Transverse colon (tissue), 4 donors: ENCODE results near the gene TGM6. TPM values are rescaled to one million over a fixed set of nuclear protein-coding genes. Genes with fewer than 3 reads are reported as not detected.

Experiments used
- DNase-seq: peaks from one replicate; pipeline ENCODE4 v3.0.0-alpha.2; 2019
- H3K27ac ChIP-seq, 4 donors: fragments of 200-600 bp; sonication (generic); 2 replicates each; pipeline ENCODE4 v1.5.1; 2016 to 2018; ENCODE audit warnings: inconsistent platforms in 4 of 4
- H3K27me3 ChIP-seq: fragments of 200-600 bp; sonication (generic); 2 replicates; pipeline ENCODE4 v1.5.1; 2017; ENCODE audit warnings: inconsistent platforms
- H3K36me3 ChIP-seq, 4 donors: fragments of 200-600 bp; sonication (generic); 2 replicates each; pipeline ENCODE4 v1.5.1; 2017 to 2019; ENCODE audit warnings: inconsistent platforms in 4 of 4
- H3K4me1 ChIP-seq, 4 donors: fragments of 200-600 bp; sonication (generic); 2 replicates each; pipeline ENCODE4 v1.5.1; 2017 to 2020; ENCODE audit warnings: inconsistent platforms in 4 of 4
- H3K4me3 ChIP-seq, 4 donors: fragments of 200-600 bp; sonication (generic); 1 replicate in 1 of 4; 2 replicates in 3 of 4; pipeline versions ENCODE4 v1.5.1 to v1.6.1; 2017 to 2019; ENCODE audit warnings: inconsistent platforms in 4 of 4
- H3K9me3 ChIP-seq, 2 donors: fragments of 200-600 bp; sonication (generic); 2 replicates each; pipeline ENCODE4 v1.5.1; 2017 to 2019; ENCODE audit warnings: inconsistent platforms in 2 of 2
- EP300 ChIP-seq: sonication (generic); formaldehyde crosslinking; IDR thresholded peaks from one replicate; pipeline ENCODE4 v1.6.1; 2017; ENCODE audit warnings: antibody characterized with exemption, low read depth
- POLR2A ChIP-seq: fragments of 450-650 bp; IDR thresholded peaks from one replicate; pipeline ENCODE4 v1.6.1; 2016; ENCODE audit warnings: antibody characterized with exemption, mild to moderate bottlenecking, moderate library complexity
- POLR2AphosphoS5 ChIP-seq, 3 donors: sonication (generic); formaldehyde crosslinking; IDR thresholded peaks; one replicate each; pipeline ENCODE4 v1.6.1; 2016; ENCODE audit warnings: antibody characterized with exemption in 3 of 3
- WGBS, 2 donors: methylation state at CpG; one replicate each; pipeline ENCODE4 v1.1.5; 2018; ENCODE audit warnings: low coverage in 1 of 2; 5-methylcytosine and 5-hydroxymethylcytosine counted together
- in situ Hi-C, 4 donors: fragments of 200-750 bp; cut with MboI; loops; one replicate each; pipeline versions ENCODE4 v1.15.0 to v1.15.1; 2017; ENCODE audit warnings: low sequenced_read_pairs in 3 of 4, low pct_ligation_motif_present in 1 of 4, low pct_unique_long_range_greater_than_20kb in 1 of 4
- intact Hi-C: fragments of 100-400 bp; cut with DNase I; formaldehyde crosslinking; loops from one replicate; pipeline ENCODE4 v1.15.1; 2023; ENCODE audit warnings: low total_unique reads
- total RNA-seq, 4 donors: library from RNA; depleted of rRNA; stranded (reverse); fragments of >200 nt; gene quantifications; one replicate each; pipeline ENCODE4 v1.1.0, GENCODE V29; 2016
- TF ChIP-seq, protein P1 (sequence below), 5 experiments: fragments of 200-600 bp in 3 of 5; fragments of 450-650 bp in 2 of 5; sonication (generic) in 3 of 5; IDR thresholded peaks; 1 replicate in 2 of 5; 2 replicates in 3 of 5; pipeline ENCODE4 v1.5.1; 2016 to 2017; ENCODE audit warnings: antibody characterized with exemption in 5 of 5, inconsistent platforms in 3 of 5, mild to moderate bottlenecking in 2 of 5, moderate library complexity in 1 of 5

The TGM6 gene
- total RNA-seq, 4 donors from 2014 or later = 0.14 TPM; not detected in 3

DNA sequence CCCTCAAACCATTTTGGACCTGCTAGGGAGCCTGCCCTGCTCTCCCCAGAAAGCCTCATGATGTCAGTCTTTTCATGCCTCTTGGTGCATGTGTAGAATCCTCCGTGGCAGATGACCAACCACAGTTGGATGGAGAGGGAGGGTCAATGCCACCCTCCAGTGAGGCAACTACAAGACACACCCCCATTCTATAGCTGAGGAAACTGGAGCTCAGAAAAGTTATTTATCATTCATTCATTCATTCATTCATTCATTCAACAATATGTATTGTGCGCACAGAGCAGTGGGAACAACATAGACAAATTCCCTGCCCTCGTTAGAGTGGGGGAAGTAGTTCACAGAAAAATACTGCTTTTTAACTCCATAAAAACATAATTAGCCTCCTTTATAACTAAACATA, 73.1 kb downstream of the TGM6 start:
- no peaks in the 10 kb centered on the region for H3K27me3 ChIP-seq
- 75 to 77% methylated on average over 3 of the region's 3 CpGs for WGBS, 2 donors
- H3K9me3 ChIP-seq = no peaks in the 10 kb centered on the region
- peaks cover 0 to 4% (median 0%) of the 10 kb centered on the region in 4 donors for H3K4me1 ChIP-seq
- DNase-seq = no peak
- intact Hi-C loops (loop anchor here (10.0 kb wide), 1 partner anchor 249 kb away; no protein-coding TSS in a partner anchor), in situ Hi-C loops (loop anchor here in 3 of 4 donors (5.0 to 25.0 kb wide), 3 partner anchors 241 to 249 kb away; no protein-coding TSS in a partner anchor)
- TF ChIP-seq, protein P1, sequence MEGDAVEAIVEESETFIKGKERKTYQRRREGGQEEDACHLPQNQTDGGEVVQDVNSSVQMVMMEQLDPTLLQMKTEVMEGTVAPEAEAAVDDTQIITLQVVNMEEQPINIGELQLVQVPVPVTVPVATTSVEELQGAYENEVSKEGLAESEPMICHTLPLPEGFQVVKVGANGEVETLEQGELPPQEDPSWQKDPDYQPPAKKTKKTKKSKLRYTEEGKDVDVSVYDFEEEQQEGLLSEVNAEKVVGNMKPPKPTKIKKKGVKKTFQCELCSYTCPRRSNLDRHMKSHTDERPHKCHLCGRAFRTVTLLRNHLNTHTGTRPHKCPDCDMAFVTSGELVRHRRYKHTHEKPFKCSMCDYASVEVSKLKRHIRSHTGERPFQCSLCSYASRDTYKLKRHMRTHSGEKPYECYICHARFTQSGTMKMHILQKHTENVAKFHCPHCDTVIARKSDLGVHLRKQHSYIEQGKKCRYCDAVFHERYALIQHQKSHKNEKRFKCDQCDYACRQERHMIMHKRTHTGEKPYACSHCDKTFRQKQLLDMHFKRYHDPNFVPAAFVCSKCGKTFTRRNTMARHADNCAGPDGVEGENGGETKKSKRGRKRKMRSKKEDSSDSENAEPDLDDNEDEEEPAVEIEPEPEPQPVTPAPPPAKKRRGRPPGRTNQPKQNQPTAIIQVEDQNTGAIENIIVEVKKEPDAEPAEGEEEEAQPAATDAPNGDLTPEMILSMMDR (IDR thresholded peaks at IDR 0.05) = no peak
- no peak for TF ChIP-seq POLR2AphosphoS5 (IDR thresholded peaks at IDR 0.05)
- no peak for TF ChIP-seq EP300
- TF ChIP-seq POLR2A = no peak
- no peak overlapping the region for H3K4me3 ChIP-seq
- no peak overlapping the region for H3K27ac ChIP-seq
- H3K36me3 ChIP-seq = no peaks in the 10 kb centered on the region

DNA sequence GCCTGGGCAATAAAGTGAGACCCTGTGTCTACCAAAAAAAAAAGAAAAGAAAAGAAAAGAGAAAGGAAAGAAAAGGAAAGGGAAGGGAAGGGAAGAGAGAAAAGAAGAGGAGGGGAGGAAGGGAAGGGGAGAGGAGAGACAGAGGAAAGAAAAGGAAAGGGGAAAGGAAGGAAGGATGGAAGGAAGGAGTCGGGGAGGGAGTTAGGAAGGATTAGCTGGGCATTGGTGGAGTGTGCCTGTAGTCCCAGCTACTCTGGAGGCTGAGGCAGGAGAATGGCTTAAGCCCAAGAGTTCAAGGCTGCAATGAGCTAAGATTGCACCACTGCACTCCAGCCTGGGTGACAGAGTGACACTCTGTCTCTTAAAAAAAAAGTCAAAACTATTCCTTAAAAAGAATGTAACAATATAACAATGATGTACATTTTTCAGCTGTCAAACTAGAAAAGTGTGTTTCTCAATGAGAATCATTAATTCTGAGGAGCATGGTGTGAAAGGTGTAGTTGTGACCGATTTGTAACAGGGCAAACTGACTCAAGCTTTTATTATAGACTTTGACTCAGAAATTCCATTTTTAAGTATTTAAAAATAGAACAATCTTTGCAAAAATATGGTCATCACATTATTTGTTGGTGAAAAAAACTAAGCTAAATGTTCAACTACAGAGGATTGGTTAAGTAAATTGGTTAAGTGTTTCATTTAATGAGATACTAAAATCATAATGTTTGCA, 75.2 kb downstream of the TGM6 start:
- TF ChIP-seq EP300 = no peak
- no peak for TF ChIP-seq POLR2A
- TF ChIP-seq POLR2AphosphoS5 (IDR thresholded peaks at IDR 0.05) = no peak
- TF ChIP-seq, protein P1 (IDR thresholded peaks at IDR 0.05) = no peak
- Histone ChIP-seq H3K27me3 (no peaks in the 10 kb centered on the region), H3K27ac (no peak overlapping the region), H3K4me3 (no peak overlapping the region), H3K4me1 (peaks cover 0 to 4% (median 0%) of the 10 kb centered on the region in 4 donors), H3K36me3 (peaks cover under 1 to 11% (median 6%) of the 10 kb centered on the region in 4 donors), H3K9me3 (no peaks in the 10 kb centered on the region)
- in situ Hi-C loops = loop anchor here in 2 of 4 donors (10.0 to 25.0 kb wide), 2 partner anchors 244 to 251 kb away; no protein-coding TSS in a partner anchor
- 71 to 80% methylated on average over 2 of the region's 2 CpGs for WGBS, 2 donors
- intact Hi-C loops = loop anchor here (10.0 kb wide), 1 partner anchor 251 kb away; no protein-coding TSS in a partner anchor
- no peak for DNase-seq

DNA sequence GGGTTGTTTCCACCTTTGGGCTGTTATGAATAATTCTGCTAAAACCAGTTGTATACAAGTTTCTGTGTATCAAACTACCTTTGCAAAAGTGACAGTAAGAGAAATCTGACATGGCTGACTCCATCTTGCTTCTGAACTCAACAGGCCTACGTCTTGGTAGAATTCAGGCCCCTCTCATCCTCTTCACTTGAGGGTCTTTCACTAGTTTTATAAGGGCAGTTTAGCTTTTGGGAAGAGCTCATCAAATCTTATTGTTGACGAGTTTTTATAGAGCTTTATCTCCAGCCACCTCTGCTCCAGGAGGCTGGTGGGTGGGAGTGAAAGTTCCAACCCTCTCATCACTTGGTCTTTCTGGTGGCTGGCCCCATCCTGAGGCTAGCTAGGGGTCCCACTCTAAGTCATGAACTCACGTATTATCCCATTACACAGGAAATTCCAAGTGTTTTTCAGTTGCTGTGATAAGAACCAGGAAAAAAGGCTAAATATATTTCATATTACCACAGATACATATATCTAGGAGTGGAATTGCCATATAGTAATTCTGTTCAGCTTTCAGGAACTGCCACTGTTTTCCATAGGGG, 78.3 kb downstream of the TGM6 start:
- no peak for TF ChIP-seq POLR2AphosphoS5 (IDR thresholded peaks at IDR 0.05)
- no peak for TF ChIP-seq POLR2A
- H3K27ac ChIP-seq = no peak overlapping the region
- no peak for DNase-seq
- intact Hi-C loops (loop anchor here (10.0 kb wide), 1 partner anchor 254 kb away; no protein-coding TSS in a partner anchor), in situ Hi-C loops (loop anchor here in 2 of 4 donors (10.0 to 25.0 kb wide), 2 partner anchors 247 to 254 kb away; no protein-coding TSS in a partner anchor)
- WGBS, 2 donors = 72 to 94% methylated on average over 2 to 3 of the region's 3 CpGs
- no peak overlapping the region for H3K4me3 ChIP-seq
- no peaks in the 10 kb centered on the region for H3K27me3 ChIP-seq
- H3K36me3 ChIP-seq = peaks cover 1 to 42% (median 24%) of the 10 kb centered on the region in 4 donors
- H3K9me3 ChIP-seq = no peaks in the 10 kb centered on the region
- H3K4me1 ChIP-seq = peaks cover 0 to 4% (median 0%) of the 10 kb centered on the region in 4 donors

DNA sequence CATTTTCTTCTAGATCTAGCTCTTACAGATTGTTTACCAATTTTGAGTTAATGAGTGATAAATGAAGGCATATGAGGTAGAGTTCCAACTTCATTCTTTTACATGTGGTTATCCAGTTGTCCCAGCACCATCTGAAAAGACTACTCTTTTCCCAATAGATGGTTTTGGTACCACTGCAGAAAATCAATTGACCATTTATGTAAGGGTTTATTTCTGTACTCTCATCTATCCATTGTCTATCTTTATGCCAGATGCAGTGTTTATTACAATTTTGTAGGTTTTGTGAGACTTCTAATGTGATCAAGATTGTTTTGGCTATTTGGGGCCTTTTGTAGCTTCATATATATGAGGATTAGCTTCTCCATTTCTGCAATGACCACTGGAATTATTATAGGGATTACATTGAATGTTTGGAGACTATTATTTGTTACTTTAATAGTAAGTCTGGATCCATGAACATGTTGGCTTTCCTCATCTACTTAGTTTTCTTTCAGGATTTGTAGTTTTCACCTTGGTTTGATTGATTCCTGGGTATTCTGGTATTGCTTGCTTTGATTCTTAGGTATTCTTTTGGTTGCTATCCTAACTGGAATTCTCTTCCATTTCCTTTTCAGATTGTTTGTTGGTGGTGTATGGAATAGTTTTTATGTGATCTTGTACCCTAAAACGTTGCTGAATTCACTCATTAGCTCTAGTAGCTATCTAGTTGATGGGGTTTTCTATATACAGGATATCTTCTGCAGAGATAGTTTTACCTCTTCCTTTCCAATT, 79.5 kb downstream of the TGM6 start:
- Histone ChIP-seq H3K4me3 (no peak overlapping the region), H3K4me1 (no peaks in the 10 kb centered on the region), H3K9me3 (no peaks in the 10 kb centered on the region), H3K27me3 (no peaks in the 10 kb centered on the region), H3K36me3 (peaks cover 1 to 53% (median 32%) of the 10 kb centered on the region in 4 donors), H3K27ac (no peak overlapping the region)
- intact Hi-C loops (loop anchor here (10.0 kb wide), 1 partner anchor 255 kb away; no protein-coding TSS in a partner anchor), in situ Hi-C loops (loop anchor here in 3 of 4 donors (10.0 to 25.0 kb wide), 3 partner anchors 185 to 255 kb away; no protein-coding TSS in a partner anchor)
- DNase-seq = no peak
- 38 to 56% methylated on average over 1 of the region's 1 CpG for whole genome bisulfite sequencing, 2 donors
- TF ChIP-seq POLR2A = no peak
- no peak for TF ChIP-seq EP300
- TF ChIP-seq, protein P1 (IDR thresholded peaks at IDR 0.05) = no peak
- TF ChIP-seq POLR2AphosphoS5 (IDR thresholded peaks at IDR 0.05) = no peak
